Fibroblast of lung (primary cell): ENCODE measurements around the gene SIGLEC6.

Experiments
- EZH2 ChIP-seq: IDR thresholded peaks from 2 replicates; pipeline ENCODE4 v1.5.1; 2012; ENCODE audit warnings: low read length, control low read depth, mild to moderate bottlenecking; ENCODE audit errors: missing control alignments
- TF ChIP-seq, protein P1 (sequence below), 2 donors: IDR thresholded peaks in 1 of 2; conservative IDR thresholded peaks in 1 of 2; 1 replicate in 1 of 2; 2 replicates in 1 of 2; pipeline ENCODE4 v1.5.1; 2011 to 2012; ENCODE audit warnings: low read length in 2 of 2, control low read depth in 1 of 2, inconsistent platforms in 1 of 2, low read depth in 1 of 2, mild to moderate bottlenecking in 1 of 2

DNA sequence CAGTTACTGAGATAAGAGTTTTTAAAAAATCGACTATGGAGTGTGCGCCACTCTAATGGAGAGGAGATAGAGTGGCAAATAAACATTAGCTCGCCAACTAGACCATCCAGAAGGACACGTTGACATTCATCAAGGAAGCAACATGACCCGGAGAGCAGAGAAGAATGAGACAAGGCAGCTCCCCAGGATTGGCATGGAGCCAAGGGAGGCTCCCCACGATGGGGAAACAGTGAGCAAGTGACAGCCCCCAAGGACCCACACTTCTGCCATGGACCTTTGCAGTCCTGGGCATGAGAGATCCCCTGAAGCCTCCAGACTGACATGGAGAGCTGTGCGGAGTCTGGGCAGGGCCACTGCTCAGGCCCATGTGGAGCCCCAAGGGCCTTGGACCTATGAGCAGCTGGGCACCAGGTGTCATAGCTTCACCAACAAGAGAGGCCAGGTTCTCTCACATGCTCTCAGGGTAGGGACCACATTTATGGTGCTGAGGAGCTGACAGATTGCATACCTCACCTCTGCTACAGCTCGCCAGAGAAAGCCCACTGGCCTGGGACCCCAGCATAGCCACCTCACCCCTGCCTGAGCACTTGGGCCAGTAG is 6.7 kb downstream of the SIGLEC6 start:
- TF ChIP-seq, protein P1, sequence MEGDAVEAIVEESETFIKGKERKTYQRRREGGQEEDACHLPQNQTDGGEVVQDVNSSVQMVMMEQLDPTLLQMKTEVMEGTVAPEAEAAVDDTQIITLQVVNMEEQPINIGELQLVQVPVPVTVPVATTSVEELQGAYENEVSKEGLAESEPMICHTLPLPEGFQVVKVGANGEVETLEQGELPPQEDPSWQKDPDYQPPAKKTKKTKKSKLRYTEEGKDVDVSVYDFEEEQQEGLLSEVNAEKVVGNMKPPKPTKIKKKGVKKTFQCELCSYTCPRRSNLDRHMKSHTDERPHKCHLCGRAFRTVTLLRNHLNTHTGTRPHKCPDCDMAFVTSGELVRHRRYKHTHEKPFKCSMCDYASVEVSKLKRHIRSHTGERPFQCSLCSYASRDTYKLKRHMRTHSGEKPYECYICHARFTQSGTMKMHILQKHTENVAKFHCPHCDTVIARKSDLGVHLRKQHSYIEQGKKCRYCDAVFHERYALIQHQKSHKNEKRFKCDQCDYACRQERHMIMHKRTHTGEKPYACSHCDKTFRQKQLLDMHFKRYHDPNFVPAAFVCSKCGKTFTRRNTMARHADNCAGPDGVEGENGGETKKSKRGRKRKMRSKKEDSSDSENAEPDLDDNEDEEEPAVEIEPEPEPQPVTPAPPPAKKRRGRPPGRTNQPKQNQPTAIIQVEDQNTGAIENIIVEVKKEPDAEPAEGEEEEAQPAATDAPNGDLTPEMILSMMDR (conservative IDR thresholded peaks at IDR 0.05 in 1 of 2, IDR thresholded peaks at IDR 0.05 in 1 of 2; ENCODE audit: low read depth in 1 of 2, low read length in 2 of 2) = no peak
- no peak for TF ChIP-seq EZH2
